ENCODE measurements around the gene PGAP2.
"Not testable (repeated sequence)": the region's sequence is repeated elsewhere in the genome, so short reads cannot be mapped to it uniquely, and the experiment has no call there.

Gene PGAP2

GRCh38 chr11:3807909-3808860 lies at the start of gene PGAP2:
TSS of gene PGAP2 (plus strand) at chr11:3808560. CDS start at chr11:3811260, 2,700 bp downstream.
- DNase-seq, result peak; percentile 54

GRCh38 chr11:3764266-3764665 lies 44.1 kb upstream of the PGAP2 start:
- DNase-seq, result no peak

- not testable (repeated sequence) for DNase-seq
Measured at GRCh38 chr11:3766836-3767235, 41.5 kb upstream of the PGAP2 start.

DNA sequence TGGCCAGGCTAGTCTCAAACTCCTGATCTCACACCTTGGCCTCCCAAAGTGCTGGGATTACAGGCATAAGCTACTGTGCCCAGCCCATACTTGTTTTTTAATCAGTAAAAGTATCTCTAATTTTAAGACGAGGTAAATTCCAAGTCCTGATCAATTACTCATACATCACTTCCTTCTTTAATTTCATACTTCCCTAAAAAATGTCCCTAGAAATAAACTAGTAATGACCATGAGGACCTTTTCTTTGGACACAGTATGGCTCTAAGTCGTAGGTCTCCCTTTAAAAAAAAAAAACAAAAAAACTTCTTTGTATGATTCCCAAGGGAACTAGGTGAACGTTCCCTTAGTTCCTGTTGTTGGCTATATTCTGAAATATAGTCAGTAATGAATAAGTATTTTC lies 40.8 kb upstream of the PGAP2 start:
- DNase-seq, result no peak

- DNase-seq, result no peak
Measured at GRCh38 chr11:3773180-3773579, 35.2 kb upstream of the PGAP2 start.

- DNase-seq, result no peak
Measured at GRCh38 chr11:3775736-3776406, 32.5 kb upstream of the PGAP2 start.

DNA sequence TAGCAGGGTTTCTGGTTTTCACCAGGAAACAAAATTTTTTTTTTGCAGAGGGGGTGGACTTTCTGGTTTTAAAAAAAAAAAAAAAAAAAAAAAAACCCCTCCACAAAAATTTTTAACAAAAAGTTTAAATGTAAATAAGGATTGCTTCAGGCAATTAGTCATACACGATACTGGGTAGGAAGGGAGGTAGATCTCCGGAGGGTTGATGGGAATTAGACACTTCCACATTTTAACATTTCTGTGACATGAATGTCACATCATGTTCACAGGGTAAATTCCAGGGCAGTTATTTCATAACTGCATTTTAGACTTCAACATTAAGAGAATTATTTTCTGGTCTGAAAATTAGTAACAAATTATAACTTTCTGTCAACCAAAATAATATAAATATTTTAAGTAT lies 26.9 kb upstream of the PGAP2 start:
- no peak for DNase-seq

GRCh38 chr11:3782963-3783362 lies 25.4 kb upstream of the PGAP2 start:
- no peak for DNase-seq

DNA sequence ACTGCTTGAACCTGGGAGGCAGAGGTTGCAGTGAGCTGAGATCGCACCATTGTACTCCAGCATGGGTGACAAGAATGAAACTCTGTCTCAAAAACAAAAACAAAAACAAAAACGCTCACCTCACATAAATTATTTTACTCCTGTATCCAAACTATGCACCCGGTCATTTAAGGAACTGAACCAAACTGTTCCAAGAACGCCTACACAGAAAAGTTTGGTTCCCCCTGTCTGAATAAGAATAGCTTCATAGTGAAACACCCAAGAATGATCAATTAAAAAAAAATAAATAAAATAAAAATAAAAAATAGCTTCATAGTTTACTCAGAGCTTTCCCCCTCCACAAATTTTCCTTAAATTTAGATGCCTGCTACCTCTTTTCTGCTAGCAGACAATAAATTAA lies 24.7 kb upstream of the PGAP2 start:
- no peak for DNase-seq

- DNase-seq, result no peak
Measured at GRCh38 chr11:3786781-3787428, 21.5 kb upstream of the PGAP2 start.

DNA sequence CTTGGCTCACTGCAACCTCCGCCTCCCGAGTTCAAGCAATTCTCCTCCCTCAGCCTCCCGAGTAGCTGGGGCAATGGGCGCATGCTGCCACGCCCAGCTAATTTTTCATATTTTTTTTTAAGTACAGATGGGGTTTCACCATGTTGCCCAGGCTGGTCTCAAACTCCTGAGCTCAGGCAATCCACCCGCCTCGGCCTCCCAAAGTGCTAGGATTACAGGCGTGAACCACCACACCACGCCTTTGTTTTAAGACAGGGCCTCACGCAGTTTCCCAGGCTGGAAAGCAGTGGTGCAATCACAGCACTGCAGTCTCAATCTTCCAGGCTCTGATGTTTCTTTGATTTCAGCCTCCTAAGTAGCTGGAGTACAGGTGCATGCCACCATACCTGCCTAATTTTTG lies 14.0 kb upstream of the PGAP2 start:
- not testable (repeated sequence) for DNase-seq

- DNase-seq, result no peak
Measured at GRCh38 chr11:3795131-3796001, 13.0 kb upstream of the PGAP2 start.

DNA sequence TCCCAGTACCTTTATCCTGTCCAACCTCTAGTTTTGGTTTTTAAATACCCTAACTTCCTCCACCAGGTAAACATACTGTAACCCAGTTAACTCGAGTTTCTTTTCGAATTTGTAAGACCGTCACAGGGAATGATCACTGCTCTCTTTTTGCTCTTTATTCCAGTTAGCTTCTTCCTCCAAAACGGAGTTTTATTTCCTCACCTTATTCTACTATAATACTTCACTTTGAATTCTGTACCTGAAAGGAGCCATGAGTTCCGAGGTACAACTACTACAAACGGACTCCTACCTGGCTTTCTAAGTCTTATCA lies 12.4 kb upstream of the PGAP2 start:
- DNase-seq, result no peak

- no peak for DNase-seq
Measured at GRCh38 chr11:3796346-3796745, 12.0 kb upstream of the PGAP2 start.

GRCh38 chr11:3796801-3797328 lies 11.5 kb upstream of the PGAP2 start:
- no peak for DNase-seq

DNA sequence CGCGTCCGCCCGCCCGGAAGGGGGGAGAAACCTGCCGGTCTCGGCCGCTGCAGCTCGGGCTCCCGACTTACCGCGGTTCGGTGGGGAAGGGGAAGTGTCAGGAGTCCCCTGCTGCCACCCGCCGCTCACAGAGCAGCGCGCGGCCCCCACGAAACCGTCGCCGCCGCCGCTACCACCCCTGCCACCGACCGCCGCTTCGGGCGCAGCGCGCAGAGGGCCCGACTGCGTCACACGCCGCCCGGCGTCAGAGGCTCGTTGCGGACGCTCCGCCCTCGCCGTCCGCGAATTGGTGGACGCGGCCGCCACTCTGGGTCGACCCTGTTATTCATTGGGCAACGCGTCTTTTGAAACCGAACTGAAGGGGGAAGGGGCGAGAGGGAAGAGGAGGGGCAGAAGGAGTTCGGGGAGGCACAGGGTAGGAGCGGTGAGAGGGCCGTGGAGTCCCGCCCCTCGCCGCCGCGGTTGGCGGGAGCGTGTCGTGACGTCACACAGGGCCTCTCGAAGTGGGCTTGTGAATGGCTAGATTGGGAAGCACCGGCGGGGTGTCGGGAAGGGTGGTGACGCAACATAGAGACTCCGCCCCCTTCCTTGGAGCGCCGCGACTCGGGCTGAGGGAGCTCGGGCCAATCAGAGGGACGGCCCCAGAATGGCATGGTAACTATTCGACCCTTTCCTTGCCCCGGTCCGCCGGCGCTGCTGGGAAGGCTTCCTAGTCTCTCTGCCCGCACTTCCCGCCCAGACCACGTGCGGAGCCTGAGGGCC lies 10.8 kb upstream of the PGAP2 start, which contains the start of gene NUP98:
Gene NUP98, minus strand, starts transcription at position 226 of the 762 bp plus-strand sequence. CDS start 15,437 bp downstream, outside the sequence.
- peak; percentile 100 for DNase-seq

DNA sequence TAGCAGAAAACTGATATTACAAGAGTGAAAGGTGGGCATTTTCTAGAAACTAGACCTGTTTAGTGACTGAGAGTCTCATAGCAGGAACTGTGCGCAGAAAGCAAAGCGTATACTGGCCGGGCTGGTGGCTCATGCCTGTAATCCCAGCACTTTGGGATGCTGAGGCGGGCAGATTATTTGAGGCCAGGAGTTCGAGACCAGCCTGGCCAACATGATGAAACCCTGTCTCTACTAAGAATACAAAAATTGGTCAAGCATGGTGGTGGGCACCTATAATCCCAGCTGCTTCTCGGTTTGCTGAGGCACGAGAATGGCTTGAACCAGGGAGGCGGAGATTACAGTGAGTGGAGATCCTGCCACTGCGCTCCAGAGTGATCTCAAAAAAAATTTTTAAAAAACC lies 9.2 kb upstream of the PGAP2 start:
- DNase-seq, result no peak

- DNase-seq, result no peak
Measured at GRCh38 chr11:3799873-3800272, 8.5 kb upstream of the PGAP2 start.

- DNase-seq, result no peak
Measured at GRCh38 chr11:3802011-3802790, 6.2 kb upstream of the PGAP2 start.

DNA sequence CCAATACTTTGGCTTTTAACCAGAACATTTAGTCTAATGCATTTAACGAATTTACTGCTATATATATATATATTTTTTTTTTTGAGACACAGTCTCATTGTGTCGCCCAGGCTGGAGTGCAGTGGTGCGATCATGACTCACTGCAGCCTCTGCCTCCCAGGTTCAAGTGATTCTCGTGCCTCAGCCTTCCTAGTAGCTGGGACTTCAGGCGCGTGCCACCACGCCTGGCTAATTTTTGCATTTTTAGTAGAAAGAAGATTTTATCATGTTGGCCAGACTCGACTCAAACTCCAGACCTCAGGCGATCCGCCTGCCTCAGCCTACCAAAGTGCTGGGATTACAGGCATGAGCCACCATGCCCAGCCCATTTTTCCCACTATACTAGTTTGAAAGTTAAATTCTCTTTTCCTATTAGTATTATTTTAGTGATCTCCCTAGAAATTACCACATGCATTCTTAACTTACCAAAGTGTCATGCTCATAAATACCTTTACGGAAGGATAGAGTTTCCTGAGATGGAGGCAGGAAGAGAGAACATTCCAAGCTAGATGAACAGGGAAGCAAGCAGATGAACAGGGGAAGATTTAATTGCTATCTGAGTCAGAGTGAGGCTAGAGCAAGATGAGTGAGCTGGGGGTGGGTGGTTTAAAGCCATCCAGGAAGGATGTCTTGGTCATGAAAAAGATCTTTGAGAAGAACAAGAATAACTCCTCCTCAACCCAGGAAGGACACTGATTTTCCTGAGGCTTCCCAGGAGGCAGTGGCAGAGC lies 4.4 kb upstream of the PGAP2 start:
- DNase-seq, result no peak

Measured in activated effector memory CD4-positive, alpha-beta T cell treated with Interleukin-2 at 50 U/mL for 16 hours (primary cell).